T-helper 1 cell treated with Interleukin-12 subunit alpha and Interleukin-12 subunit beta and Interleukin-4 antibody, amounts not matched to agents 30 ng/mL and 1 ng/mL, for 36 hours (primary cell): ENCODE measurements around the gene BTBD9. TPM values are rescaled to one million over a fixed set of nuclear protein-coding genes. Genes with fewer than 3 reads are reported as not detected.

Experiments used
- intact Hi-C: fragments of 100-400 bp; cut with micrococcal nuclease; formaldehyde crosslinking; loops from one replicate; pipeline ENCODE4 v1.15.1; 2024
- total RNA-seq: library from RNA; stranded (reverse); gene quantifications from 2 replicates; pipeline ENCODE4 v1.2.3, GENCODE V29; 2022

The BTBD9 gene
- total RNA-seq, 1 donor from 2014 or later, result 21.7 TPM

- intact Hi-C loops, result loop anchor here (5.0 to 10.0 kb wide), 5 partner anchors 247 to 1163 kb away; no protein-coding TSS in a partner anchor
Observed at GRCh38 chr6:38489951-38490350, 149.8 kb downstream of the BTBD9 start.

- intact Hi-C loops, result no loop called here
Observed at GRCh38 chr6:38487423-38487822, 152.3 kb downstream of the BTBD9 start.

GRCh38 chr6:38485488-38485887 is 154.2 kb downstream of the BTBD9 start:
- intact Hi-C loops, result no loop called here

GRCh38 chr6:38484656-38485055 is 155.1 kb downstream of the BTBD9 start:
- intact Hi-C loops, result no loop called here

DNA sequence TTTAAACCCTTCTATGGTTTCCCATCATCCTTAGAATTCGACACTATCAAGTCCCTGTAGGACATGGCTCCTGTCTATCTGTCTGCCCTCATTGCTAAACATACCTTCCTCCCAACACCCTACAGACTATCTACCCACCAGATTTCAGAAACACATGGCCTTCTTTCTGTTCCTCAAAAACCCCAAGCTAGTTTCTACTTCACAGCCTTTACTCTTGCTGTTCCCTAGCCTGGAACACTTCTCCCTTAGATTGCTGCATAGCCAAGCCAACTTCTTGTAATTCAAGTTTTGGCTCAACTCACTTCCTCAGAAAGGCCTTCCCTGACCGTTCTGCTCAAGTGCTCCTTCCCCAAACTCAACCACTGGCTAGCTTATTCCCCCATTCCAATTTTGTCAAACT is 156.2 kb downstream of the BTBD9 start:
- intact Hi-C loops, result no loop called here

DNA sequence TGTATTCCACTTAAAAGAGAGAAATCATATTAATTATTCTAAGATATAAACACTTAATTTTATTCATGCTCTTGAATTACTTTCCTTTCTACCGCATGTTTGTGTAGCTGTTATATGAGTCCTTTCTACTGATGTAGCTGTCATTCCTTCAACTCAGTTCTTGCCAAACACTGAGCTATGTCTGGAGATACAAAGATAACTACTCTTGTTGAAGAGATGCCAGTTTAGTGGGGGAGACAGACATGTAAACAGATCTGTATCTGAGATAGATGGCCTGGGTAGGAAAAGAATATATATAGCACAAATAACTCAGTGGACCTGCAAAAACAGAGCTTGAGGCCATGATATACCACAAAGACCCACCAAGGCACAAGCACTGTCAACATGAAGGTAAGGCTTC is 157.3 kb downstream of the BTBD9 start:
- intact Hi-C loops, result no loop called here

- intact Hi-C loops, result no loop called here
Observed at GRCh38 chr6:38481851-38482250, 157.9 kb downstream of the BTBD9 start.

DNA sequence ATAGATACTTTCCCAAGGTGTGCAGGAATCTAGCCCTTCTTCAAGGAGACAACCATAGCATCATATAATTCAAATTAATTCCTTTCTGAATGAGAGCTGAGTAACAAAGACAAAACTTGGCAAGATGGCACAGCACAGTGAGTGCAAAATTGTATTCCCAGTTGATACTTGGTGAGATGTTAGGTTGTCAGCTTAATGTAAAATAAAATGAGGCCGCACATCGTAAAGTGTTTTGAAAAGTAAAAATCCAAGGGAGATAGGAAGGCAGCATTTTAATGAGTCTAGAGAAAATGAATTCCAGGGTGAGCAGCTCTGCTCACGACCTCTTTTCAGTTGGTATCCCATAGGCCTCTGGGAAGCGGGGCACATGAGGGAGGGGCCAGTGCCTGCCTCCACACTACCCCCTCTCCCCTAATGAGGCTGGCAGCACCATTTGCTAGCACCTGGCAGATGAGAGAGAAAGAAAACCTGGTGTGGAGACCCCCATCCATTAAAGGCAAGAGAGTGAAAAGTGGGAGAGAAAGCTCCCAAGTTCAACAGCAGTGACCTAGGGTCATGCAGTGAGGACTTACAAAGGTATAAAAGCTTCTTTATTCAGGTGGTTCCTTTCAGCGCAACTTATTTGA is 158.4 kb downstream of the BTBD9 start:
- intact Hi-C loops, result no loop called here

DNA sequence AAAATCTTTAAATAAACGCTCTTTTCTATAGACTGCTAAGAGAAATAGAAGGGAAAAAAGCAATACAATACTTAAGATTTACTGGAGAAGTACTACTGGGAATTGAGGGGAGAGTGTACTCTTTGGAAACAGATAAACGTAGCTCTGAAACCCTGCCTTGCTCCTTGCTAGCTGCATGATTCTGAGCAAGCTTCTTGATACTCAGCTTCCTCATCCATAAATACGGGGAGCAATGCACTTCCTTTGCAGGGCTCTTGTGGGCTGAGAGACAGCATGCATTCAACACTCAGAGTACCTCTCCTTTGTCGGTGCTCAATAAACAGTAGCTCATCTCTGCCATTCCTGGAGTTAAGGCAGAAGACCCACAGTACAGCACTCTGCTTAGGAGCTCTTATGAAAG is 159.7 kb downstream of the BTBD9 start:
- intact Hi-C loops, result no loop called here

DNA sequence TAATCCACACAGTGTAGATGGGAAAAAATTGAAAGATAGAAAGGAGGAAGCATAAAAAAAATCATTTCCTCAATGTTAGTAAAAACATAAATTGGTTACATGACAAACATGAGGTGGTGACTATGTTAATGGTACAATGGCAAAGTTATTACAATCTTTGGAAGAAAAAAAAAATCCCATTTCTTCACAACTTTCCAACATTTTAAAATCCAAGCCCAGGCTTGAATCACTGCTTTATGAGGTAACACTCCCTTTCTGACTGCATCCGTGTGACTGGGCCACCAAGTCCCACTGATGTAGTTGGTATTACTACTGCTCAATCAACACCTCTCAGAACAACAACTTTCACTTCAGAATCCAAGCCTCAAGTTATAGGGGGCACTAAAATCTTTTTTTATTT is 160.4 kb downstream of the BTBD9 start:
- intact Hi-C loops, result no loop called here

DNA sequence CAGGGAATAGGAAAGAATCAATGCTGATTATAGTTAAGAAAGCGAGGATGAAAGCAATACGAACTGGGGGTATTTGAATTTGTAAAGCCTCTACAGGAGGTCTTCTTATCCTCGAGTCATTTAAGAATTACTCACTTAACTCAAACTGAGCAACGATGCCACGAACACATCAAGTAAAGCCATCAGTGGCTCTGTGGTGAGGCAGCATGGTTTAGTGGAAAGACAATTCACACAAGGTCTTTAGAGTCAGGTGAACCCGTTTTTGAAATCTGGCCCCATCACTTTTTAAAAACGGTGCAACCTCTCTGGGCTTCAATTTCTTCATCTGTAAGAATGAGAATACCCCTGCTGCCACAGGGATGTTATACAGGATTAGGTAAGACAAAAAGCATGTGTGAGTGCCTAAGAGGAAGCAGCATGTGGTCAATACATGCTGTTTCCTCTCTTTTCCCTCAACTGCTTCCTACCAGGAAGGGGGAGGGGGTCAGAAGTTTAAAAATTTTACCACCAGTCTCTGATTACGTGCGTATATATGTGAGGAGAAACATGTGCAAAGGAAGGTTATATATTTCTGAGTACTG is 162.0 kb downstream of the BTBD9 start:
- intact Hi-C loops, result no loop called here

DNA sequence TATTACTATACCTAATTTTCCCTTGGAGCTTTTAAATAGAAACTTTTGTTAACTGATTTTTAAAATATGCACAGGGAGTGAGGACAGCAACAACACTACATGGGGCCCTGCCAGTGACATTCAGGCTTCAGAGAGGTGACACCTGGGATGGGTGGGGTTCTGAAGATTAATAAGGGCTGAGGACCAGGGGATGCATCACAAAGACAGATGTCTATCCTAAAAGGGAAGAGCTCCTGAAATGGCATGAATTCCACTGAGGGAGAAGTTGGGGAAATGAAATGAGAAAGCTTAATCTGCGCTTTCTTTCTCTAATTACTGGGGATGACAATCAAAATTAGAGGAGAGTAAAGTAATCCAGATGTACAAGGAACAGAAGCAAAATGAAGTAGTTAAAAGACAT is 162.8 kb downstream of the BTBD9 start:
- intact Hi-C loops, result no loop called here

- intact Hi-C loops, result no loop called here
Observed at GRCh38 chr6:38476141-38476540, 163.6 kb downstream of the BTBD9 start.

GRCh38 chr6:38470548-38470947 is 169.2 kb downstream of the BTBD9 start:
- intact Hi-C loops, result no loop called here

DNA sequence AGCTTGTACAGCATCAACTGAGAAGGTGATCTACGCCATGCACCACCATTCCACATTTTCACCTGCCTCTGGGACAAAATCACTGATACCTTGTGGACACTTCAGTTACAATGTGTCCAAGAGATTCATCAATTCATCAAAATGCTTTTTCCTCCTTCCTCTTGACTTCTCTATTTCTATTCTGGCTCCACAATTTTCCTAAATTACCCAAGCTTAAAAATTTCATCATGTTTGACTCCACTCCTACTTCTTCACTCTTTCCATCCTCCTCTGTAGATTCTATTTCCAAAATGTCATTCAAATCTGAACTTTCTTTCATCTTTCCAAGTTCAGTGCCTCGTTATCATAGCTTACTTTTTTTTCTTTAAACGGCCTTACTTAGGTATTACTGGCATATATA is 172.2 kb downstream of the BTBD9 start:
- intact Hi-C loops, result no loop called here

- intact Hi-C loops, result no loop called here
Observed at GRCh38 chr6:38460186-38460585, 179.5 kb downstream of the BTBD9 start.

- intact Hi-C loops, result no loop called here
Observed at GRCh38 chr6:38459291-38459690, 180.4 kb downstream of the BTBD9 start.

DNA sequence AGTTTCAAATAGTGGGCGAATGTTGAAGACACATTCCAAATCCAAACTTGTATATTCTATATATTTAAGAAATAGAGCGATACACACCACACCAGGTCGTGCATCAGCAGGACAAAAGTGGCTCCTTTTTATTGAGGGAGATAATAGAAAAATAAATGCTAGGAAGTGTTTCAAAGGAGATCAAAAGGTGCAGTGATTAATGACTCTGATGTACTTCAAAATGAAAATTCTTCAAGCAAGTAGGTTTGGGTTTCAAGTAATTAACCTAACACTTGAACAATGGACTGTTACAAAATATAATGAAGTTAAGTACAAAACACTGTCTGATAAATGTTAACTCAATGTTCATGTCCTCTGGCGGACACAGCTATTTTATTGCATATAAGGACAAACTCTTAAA is 185.9 kb downstream of the BTBD9 start:
- intact Hi-C loops, result no loop called here

DNA sequence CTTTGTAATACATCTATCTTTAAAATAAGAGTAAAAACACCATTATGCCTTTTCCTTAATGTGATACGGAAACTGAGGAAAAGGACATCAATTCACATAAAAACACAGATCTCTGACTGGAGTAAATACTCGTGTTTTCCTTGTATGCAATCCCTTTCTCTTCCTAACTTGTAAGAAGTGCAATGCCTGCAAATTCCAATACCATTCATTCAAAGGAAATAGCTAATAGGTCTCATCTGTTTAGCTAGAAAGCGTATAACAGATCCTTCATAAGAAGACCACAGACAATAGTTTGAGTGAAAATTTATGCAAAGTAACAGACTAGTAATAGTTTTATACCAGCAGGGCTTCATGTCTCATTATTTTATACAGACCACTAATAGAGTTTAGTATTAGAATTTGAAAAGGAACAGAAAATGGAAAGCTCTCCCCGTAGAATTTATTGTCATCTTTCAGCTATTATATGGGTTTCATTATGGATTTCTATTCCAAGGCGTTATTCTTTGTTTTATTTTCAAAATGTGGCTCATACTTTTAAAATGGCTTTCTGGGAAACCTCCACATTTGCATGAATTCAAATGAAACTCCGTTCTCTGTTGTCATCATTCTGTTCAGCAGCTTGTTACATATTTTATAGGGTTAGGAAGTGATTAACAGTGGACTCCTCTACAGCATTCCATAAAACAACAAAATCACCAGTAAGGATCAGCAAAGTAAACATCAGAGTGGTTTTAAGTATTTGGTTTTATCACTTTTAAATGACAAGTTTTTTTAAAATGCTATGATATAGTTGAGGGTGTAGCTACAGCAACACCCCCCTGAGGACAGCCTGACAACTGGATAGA is 186.7 kb downstream of the BTBD9 start:
- intact Hi-C loops, result no loop called here

- intact Hi-C loops, result no loop called here
Observed at GRCh38 chr6:38450717-38451116, 189.0 kb downstream of the BTBD9 start.

- intact Hi-C loops, result no loop called here
Observed at GRCh38 chr6:38445925-38446324, 193.8 kb downstream of the BTBD9 start.

DNA sequence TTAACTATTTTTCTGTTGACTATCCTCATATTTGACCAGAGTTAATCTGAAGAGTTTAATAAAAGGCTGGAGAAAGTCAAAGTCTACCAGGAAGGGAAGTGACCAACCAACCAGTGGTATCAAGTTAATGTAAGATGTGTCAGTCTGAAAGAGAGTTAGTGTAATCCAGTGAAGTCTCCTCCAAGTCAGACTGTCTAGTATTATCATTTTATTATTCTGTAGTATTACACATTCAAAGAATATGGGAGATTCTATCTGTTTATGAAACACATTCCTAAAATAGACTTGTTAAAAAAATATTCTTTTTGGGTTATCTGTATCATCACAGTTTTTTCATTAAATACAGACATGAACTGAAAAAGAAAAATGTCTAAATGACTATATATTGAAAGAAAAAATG is 194.4 kb downstream of the BTBD9 start:
- intact Hi-C loops, result no loop called here
